CD8-positive, alpha-beta memory T cell (primary cell): ENCODE data around the gene RNF17. TPM values are rescaled to one million over a fixed set of nuclear protein-coding genes. Genes with fewer than 3 reads are reported as not detected.

ENCODE experiments used
- CTCF ChIA-PET: fragments of 350-600 bp; sonication (Branson Sonifier 250); formaldehyde crosslinking; loops from one replicate; lab custom pipeline; 2021; ENCODE audit warnings: antibody characterized with exemption; lab: Charles Lee
- POLR2A ChIA-PET: fragments of 350-600 bp; sonication (Branson Sonifier 250); formaldehyde crosslinking; loops from one replicate; lab custom pipeline; 2021; ENCODE audit warnings: antibody characterized with exemption; lab: Charles Lee
- DNase-seq, 5 donors: peaks; one replicate each; pipeline versions ENCODE4 v3.0.0 to v3.0.0-alpha.2; 2020 to 2022; ENCODE audit warnings: mixed read lengths in 1 of 5
- H3K27ac ChIP-seq: one replicate; pipeline ENCODE4 v1.7.0; 2013; ENCODE audit warnings: low read depth, mild to moderate bottlenecking, low read length, moderate library complexity
- H3K27me3 ChIP-seq: 2 replicates; pipeline ENCODE4 v1.7.0; 2013; ENCODE audit warnings: low read length, mild to moderate bottlenecking; ENCODE audit not compliant: insufficient read depth, poor library complexity, severe bottlenecking
- H3K36me3 ChIP-seq: 2 replicates; pipeline ENCODE4 v1.7.0; 2013; ENCODE audit warnings: mild to moderate bottlenecking, low read length, moderate library complexity; ENCODE audit not compliant: insufficient read depth
- H3K4me1 ChIP-seq: 2 replicates; pipeline ENCODE4 v1.7.0; 2013; ENCODE audit warnings: mild to moderate bottlenecking, low read length, moderate library complexity; ENCODE audit not compliant: insufficient read depth
- H3K4me3 ChIP-seq: 2 replicates; pipeline ENCODE4 v1.7.0; 2013; ENCODE audit warnings: mild to moderate bottlenecking, low read length
- H3K9me3 ChIP-seq: 2 replicates; pipeline ENCODE4 v1.7.0; 2013; ENCODE audit warnings: mild to moderate bottlenecking, low read length
- H3K27ac Mint-ChIP-seq, 8 donors: one replicate each; pipeline ENCODE4 v1.8.0; 2020 to 2021; ENCODE audit warnings: mixed read lengths in 8 of 8, mild to moderate bottlenecking in 6 of 8, inconsistent platforms in 3 of 8, moderate library complexity in 3 of 8
- H3K27me3 Mint-ChIP-seq, 2 donors: one replicate each; pipeline ENCODE4 v1.8.0; 2020 to 2021; ENCODE audit warnings: mixed read lengths in 2 of 2, mild to moderate bottlenecking in 1 of 2, moderate library complexity in 1 of 2
- H3K36me3 Mint-ChIP-seq, 3 donors: one replicate each; pipeline ENCODE4 v1.8.0; 2020 to 2021; ENCODE audit warnings: mixed read lengths in 3 of 3, inconsistent platforms in 1 of 3, mild to moderate bottlenecking in 1 of 3
- H3K4me1 Mint-ChIP-seq, 3 donors: one replicate each; pipeline ENCODE4 v1.8.0; 2020 to 2021; ENCODE audit warnings: mixed read lengths in 3 of 3, inconsistent platforms in 1 of 3, mild to moderate bottlenecking in 1 of 3
- H3K4me3 Mint-ChIP-seq, 7 donors: one replicate each; pipeline ENCODE4 v1.8.0; 2020 to 2021; ENCODE audit warnings: mixed read lengths in 7 of 7, mild to moderate bottlenecking in 6 of 7, moderate library complexity in 4 of 7, inconsistent platforms in 2 of 7
- H3K9me3 Mint-ChIP-seq, 5 donors: one replicate each; pipeline ENCODE4 v1.8.0; 2020 to 2022; ENCODE audit warnings: mixed read lengths in 5 of 5, mild to moderate bottlenecking in 3 of 5, moderate library complexity in 2 of 5, inconsistent platforms in 1 of 5
- polyA plus RNA-seq: library from polyadenylated mRNA; unstranded; fragments of 300-500 nt; fragmentation: Illumina TruSeq; gene quantifications from one replicate; pipeline ENCODE4 v1.2.3, GENCODE V29; 2021
- total RNA-seq, 2 experiments: library from RNA; stranded (reverse); gene quantifications; one replicate each; pipeline ENCODE4 v1.2.3, GENCODE V29; 2021

The RNF17 gene, protein sequence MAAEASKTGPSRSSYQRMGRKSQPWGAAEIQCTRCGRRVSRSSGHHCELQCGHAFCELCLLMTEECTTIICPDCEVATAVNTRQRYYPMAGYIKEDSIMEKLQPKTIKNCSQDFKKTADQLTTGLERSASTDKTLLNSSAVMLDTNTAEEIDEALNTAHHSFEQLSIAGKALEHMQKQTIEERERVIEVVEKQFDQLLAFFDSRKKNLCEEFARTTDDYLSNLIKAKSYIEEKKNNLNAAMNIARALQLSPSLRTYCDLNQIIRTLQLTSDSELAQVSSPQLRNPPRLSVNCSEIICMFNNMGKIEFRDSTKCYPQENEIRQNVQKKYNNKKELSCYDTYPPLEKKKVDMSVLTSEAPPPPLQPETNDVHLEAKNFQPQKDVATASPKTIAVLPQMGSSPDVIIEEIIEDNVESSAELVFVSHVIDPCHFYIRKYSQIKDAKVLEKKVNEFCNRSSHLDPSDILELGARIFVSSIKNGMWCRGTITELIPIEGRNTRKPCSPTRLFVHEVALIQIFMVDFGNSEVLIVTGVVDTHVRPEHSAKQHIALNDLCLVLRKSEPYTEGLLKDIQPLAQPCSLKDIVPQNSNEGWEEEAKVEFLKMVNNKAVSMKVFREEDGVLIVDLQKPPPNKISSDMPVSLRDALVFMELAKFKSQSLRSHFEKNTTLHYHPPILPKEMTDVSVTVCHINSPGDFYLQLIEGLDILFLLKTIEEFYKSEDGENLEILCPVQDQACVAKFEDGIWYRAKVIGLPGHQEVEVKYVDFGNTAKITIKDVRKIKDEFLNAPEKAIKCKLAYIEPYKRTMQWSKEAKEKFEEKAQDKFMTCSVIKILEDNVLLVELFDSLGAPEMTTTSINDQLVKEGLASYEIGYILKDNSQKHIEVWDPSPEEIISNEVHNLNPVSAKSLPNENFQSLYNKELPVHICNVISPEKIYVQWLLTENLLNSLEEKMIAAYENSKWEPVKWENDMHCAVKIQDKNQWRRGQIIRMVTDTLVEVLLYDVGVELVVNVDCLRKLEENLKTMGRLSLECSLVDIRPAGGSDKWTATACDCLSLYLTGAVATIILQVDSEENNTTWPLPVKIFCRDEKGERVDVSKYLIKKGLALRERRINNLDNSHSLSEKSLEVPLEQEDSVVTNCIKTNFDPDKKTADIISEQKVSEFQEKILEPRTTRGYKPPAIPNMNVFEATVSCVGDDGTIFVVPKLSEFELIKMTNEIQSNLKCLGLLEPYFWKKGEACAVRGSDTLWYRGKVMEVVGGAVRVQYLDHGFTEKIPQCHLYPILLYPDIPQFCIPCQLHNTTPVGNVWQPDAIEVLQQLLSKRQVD (N-terminal part only)
- total RNA-seq: not detected
- polyA plus RNA-seq: not detected

DNA sequence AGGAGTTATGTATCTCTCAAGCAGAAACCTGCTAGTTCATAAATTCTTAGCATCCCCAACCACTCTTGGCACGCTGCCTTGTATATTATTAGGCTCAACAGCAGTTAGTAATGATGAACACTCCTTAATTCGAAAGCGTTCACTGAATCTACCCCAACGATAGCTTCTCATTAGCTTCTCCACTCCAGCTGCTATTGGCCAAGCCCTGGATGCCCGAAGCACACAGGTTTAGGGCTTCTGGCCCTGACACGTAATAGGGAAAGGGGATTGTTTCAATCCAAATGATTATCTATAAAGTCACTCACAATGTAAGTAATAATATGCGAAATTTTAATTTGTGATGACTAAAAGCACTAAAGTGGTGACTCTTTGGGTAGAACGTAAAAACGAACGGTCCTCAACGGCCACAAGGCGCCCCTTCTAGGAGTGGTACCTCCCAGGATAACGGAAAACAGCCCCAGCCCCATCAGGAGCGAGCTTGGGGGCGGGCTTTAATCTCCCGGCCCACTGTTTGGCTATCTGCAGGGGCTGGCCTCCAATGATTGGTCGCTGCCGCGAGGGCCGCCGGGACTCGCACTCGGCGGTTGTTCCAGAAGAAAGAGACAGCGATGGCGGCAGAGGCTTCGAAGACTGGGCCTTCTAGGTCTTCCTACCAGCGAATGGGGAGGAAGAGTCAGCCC lies at the start of gene RNF17:
RNF17 (plus strand) TSS at position 574 of the 680 bp plus-strand sequence; CDS start at position 609, 35 bp downstream.
- no peaks in the 10 kb centered on the region for H3K9me3 ChIP-seq
- no peak for DNase-seq
- H3K27me3 Mint-ChIP-seq: peaks cover 2 to 13% of the 10 kb centered on the region in 2 donors
- no peaks in the 10 kb centered on the region for H3K9me3 Mint-ChIP-seq
- no peaks in the 10 kb centered on the region for H3K27me3 ChIP-seq
- H3K4me1 Mint-ChIP-seq: no peaks in the 10 kb centered on the region
- POLR2A ChIA-PET: no interaction called here
- no peak within 1 kb of the TSS for H3K4me3 Mint-ChIP-seq
- no peaks in the 10 kb centered on the region for H3K4me1 ChIP-seq
- CTCF ChIA-PET: no interaction called here
- no peaks in the 10 kb centered on the region for H3K36me3 Mint-ChIP-seq
- H3K4me3 ChIP-seq: no peak within 1 kb of the TSS
- H3K27ac ChIP-seq: no peak within 1 kb of the TSS
- H3K36me3 ChIP-seq: no peaks in the 10 kb centered on the region
- peak within 1 kb of the TSS in 1 of 8 donors; percentile 62 for H3K27ac Mint-ChIP-seq

- no peak overlapping the region for H3K27ac Mint-ChIP-seq
- H3K27ac ChIP-seq: no peak overlapping the region
- H3K4me3 ChIP-seq: no peak overlapping the region
- no peaks in the 10 kb centered on the region for H3K36me3 Mint-ChIP-seq
- no peaks in the 10 kb centered on the region for H3K36me3 ChIP-seq
- peaks cover 4 to 13% of the 10 kb centered on the region in 2 donors for H3K27me3 Mint-ChIP-seq
- H3K9me3 ChIP-seq: no peaks in the 10 kb centered on the region
- DNase-seq: no peak
- H3K27me3 ChIP-seq: no peaks in the 10 kb centered on the region
- H3K9me3 Mint-ChIP-seq: no peaks in the 10 kb centered on the region
- CTCF ChIA-PET: interaction anchor here (0.6 to 0.7 kb wide), 2 partner anchors 11 to 23 kb away, joined by 3 read pairs; no protein-coding TSS in a partner anchor
- no peaks in the 10 kb centered on the region for H3K4me1 ChIP-seq
- POLR2A ChIA-PET: no interaction called here
- H3K4me1 Mint-ChIP-seq: no peaks in the 10 kb centered on the region
- H3K4me3 Mint-ChIP-seq: no peak overlapping the region
Measured at GRCh38 chr13:24716011-24716410, 48.0 kb upstream of the RNF17 start.

- Histone ChIP-seq H3K36me3 (no peaks in the 10 kb centered on the region), H3K27ac (no peak overlapping the region), H3K4me3 (no peak overlapping the region), H3K27me3 (no peaks in the 10 kb centered on the region), H3K4me1 (no peaks in the 10 kb centered on the region), H3K9me3 (no peaks in the 10 kb centered on the region)
- ChIA-PET POLR2A (no interaction called here), CTCF (interaction anchor here (0.6 to 0.7 kb wide), 3 partner anchors 11 to 23 kb away, joined by 3 read pairs; no protein-coding TSS in a partner anchor)
- no peak for DNase-seq
- H3K4me1 Mint-ChIP-seq: no peaks in the 10 kb centered on the region
- H3K4me3 Mint-ChIP-seq: no peak overlapping the region
- no peaks in the 10 kb centered on the region for H3K36me3 Mint-ChIP-seq
- no peak overlapping the region for H3K27ac Mint-ChIP-seq
- peaks cover 4 to 13% of the 10 kb centered on the region in 2 donors for H3K27me3 Mint-ChIP-seq
- H3K9me3 Mint-ChIP-seq: no peaks in the 10 kb centered on the region
Measured at GRCh38 chr13:24716446-24716845, 47.5 kb upstream of the RNF17 start.

GRCh38 chr13:24717217-24717616 lies 46.8 kb upstream of the RNF17 start:
- DNase-seq: no peak
- CTCF ChIA-PET: interaction anchor here (0.7 kb wide), 1 partner anchor 10 kb away, joined by 3 read pairs; no protein-coding TSS in a partner anchor
- H3K4me1 Mint-ChIP-seq: no peaks in the 10 kb centered on the region
- Histone ChIP-seq H3K4me3 (no peak overlapping the region), H3K36me3 (no peaks in the 10 kb centered on the region), H3K27ac (no peak overlapping the region), H3K9me3 (no peaks in the 10 kb centered on the region), H3K4me1 (no peaks in the 10 kb centered on the region), H3K27me3 (no peaks in the 10 kb centered on the region)
- H3K27me3 Mint-ChIP-seq: peaks cover 4 to 15% of the 10 kb centered on the region in 2 donors
- H3K4me3 Mint-ChIP-seq: no peak overlapping the region
- H3K9me3 Mint-ChIP-seq: no peaks in the 10 kb centered on the region
- H3K36me3 Mint-ChIP-seq: no peaks in the 10 kb centered on the region
- POLR2A ChIA-PET: no interaction called here
- no peak overlapping the region for H3K27ac Mint-ChIP-seq

DNA sequence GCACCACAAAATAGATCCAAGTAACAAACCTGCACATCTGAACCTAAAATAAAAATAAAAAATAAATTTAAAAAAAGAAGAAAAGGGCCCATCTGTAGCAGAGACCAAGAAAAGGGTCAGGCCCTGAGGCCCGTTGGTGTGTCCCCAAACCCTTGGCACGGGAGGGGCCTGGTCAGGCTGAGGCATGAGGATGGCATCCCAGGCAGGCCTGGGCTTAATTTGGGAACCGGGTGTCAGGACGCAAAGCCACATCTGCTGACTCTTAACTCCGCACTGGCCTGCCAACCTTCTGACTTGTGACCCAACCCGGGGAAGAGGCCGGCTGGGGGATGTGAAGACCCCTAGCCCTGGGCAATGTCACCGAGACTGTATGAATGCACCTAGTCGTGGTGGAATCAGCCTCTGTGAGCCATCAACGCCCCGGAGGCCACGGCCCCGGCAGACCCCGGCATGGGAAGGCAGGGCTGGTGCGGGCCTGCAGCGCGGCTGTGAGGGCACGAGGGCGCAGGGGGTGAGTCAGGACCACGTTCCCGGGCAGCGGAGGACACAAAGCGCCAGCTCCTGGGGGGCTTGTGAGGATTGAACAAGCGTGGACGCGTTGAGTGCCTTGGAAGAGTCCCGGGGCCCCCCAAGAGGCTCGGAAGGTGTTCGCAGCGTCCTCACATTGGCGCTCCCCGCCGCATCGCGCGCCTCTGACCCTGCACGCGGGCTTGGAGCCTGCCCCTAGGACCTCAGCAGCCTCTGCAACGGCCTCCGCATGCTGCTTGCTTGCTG lies 45.6 kb upstream of the RNF17 start:
- CTCF ChIA-PET: interaction anchor here (0.9 kb wide), 1 partner anchor 35 kb away, joined by 3 read pairs; no protein-coding TSS in a partner anchor
- Histone ChIP-seq H3K27ac (no peak overlapping the region), H3K27me3 (no peaks in the 10 kb centered on the region), H3K36me3 (no peaks in the 10 kb centered on the region), H3K9me3 (no peaks in the 10 kb centered on the region), H3K4me3 (no peak overlapping the region), H3K4me1 (no peaks in the 10 kb centered on the region)
- Mint-ChIP-seq H3K36me3 (no peaks in the 10 kb centered on the region), H3K27ac (no peak overlapping the region), H3K4me3 (no peak overlapping the region), H3K4me1 (no peaks in the 10 kb centered on the region), H3K9me3 (no peaks in the 10 kb centered on the region), H3K27me3 (peaks cover 4 to 15% of the 10 kb centered on the region in 2 donors)
- no peak for DNase-seq
- POLR2A ChIA-PET: no interaction called here

DNA sequence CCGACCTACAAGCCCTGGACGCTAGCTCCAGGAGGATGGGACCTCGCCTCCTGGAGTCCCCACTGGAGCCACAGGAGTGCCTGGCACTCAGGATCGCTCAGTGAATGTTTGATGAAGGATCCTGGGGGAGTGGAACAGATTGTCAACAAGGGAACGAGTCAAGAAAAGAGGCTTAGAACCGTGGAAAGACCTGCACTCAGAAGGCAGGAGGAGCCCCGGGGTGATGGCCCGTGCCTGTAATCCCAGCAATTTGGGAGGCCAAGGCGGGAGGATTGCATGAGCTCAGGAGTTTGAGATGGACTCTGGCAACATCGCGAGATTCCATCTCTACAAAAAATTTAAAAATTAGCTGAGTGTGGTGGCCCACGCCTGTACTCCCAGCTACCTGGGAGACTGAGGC lies 44.8 kb upstream of the RNF17 start:
- DNase-seq: no peak
- no peak overlapping the region for H3K4me3 Mint-ChIP-seq
- no peaks in the 10 kb centered on the region for H3K9me3 Mint-ChIP-seq
- H3K4me1 Mint-ChIP-seq: no peaks in the 10 kb centered on the region
- Histone ChIP-seq H3K4me3 (no peak overlapping the region), H3K4me1 (no peaks in the 10 kb centered on the region), H3K27me3 (no peaks in the 10 kb centered on the region), H3K9me3 (no peaks in the 10 kb centered on the region), H3K36me3 (no peaks in the 10 kb centered on the region), H3K27ac (no peak overlapping the region)
- H3K27ac Mint-ChIP-seq: no peak overlapping the region
- CTCF ChIA-PET: interaction anchor here (0.9 to 1.2 kb wide), 2 partner anchors 25 to 36 kb away, joined by 3 read pairs; no protein-coding TSS in a partner anchor
- H3K36me3 Mint-ChIP-seq: no peaks in the 10 kb centered on the region
- H3K27me3 Mint-ChIP-seq: peaks cover 4 to 18% of the 10 kb centered on the region in 2 donors
- POLR2A ChIA-PET: no interaction called here
